ENCODE results near the gene TDP2. TPM values are rescaled to one million over a fixed set of nuclear protein-coding genes. Genes with fewer than 3 reads are reported as not detected.

Gene TDP2
- total RNA-seq, 3 donors from 2014 or later (not counting 1 experiment from before 2014, with no cell fraction given): 43.2 to 51.9 (median 49.5) TPM

DNA sequence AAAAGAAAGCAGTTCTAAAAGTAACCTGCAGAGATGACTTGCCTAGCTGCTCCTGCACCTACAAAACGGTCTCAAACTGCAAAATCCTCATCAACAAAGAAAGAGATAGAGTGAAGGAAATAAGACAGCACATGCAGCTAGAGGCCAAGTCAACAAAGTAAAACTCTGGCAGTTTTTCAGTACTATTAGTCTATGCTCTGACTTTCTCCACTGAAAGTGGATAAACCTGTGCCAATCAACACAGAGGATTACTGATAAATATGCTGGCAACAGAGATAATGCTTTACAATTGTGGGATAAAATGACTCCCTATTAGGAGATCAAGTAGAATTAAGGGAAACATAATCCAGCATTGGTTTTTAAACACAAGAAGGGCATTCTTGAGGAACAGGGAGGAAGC lies 34.1 kb downstream of the TDP2 start:
- H3K36me3 ChIP-seq (ENCODE audit: control insufficient read depth, insufficient read depth, low read length): no peaks in the 10 kb centered on the region
- Mint-ChIP-seq H3K4me3 (no peak overlapping the region), H3K36me3 (no peaks in the 10 kb centered on the region), H3K9me3 (no peaks in the 10 kb centered on the region), H3K27ac (no peak overlapping the region), H3K4me1 (no peaks in the 10 kb centered on the region), H3K27me3 (ENCODE audit: low read depth in 2 of 2) (peaks cover 26 to 56% of the 10 kb centered on the region in 2 donors)
- no peak for ATAC-seq
- H3K9me3 ChIP-seq (ENCODE audit: control insufficient read depth, insufficient read depth, low read length): no peaks in the 10 kb centered on the region
- no peak for DNase-seq
- H3K4me3 ChIP-seq (ENCODE audit: low read length): no peak overlapping the region
- WGBS (ENCODE audit: insufficient coverage): 100% methylated on average over 1 of the region's 1 CpG
- H3K4me1 ChIP-seq (ENCODE audit: control insufficient read depth, insufficient read depth, low read length): no peaks in the 10 kb centered on the region
- TF ChIP-seq CTCF (IDR thresholded peaks at IDR 0.05): no peak
- peaks cover 2% of the 10 kb centered on the region for H3K27me3 ChIP-seq (ENCODE audit: control insufficient read depth, insufficient read depth, low read length)
- intact Hi-C loops (cut with micrococcal nuclease): no loop called here
- H3K27ac ChIP-seq (ENCODE audit: low read length): no peak overlapping the region

DNA sequence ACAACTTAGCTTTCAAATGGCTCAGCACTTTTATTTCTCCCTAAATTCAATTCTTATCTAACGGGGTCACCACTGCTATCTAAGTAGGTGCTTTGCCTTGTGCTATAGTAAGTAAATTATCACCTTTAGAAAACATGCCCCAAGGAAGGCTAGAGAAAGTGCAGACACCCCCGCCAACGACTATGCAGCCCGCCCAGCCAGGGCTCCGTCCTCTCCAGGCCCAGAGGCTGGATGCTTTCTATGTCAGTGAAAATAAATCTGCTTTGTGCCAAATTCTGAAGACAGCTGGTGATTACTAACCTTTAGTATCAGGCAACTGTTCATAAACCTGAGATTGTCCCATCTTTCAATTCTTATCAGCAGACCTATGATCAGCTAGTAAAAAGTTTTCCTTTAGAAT lies 35.0 kb downstream of the TDP2 start:
- no peak overlapping the region for H3K27ac Mint-ChIP-seq
- H3K27me3 ChIP-seq (ENCODE audit: control insufficient read depth, insufficient read depth, low read length): peaks cover 2% of the 10 kb centered on the region
- H3K9me3 ChIP-seq (ENCODE audit: control insufficient read depth, insufficient read depth, low read length): no peaks in the 10 kb centered on the region
- H3K4me1 Mint-ChIP-seq: no peaks in the 10 kb centered on the region
- peaks cover 26 to 54% of the 10 kb centered on the region in 2 donors for H3K27me3 Mint-ChIP-seq (ENCODE audit: low read depth in 2 of 2)
- H3K9me3 Mint-ChIP-seq: no peaks in the 10 kb centered on the region
- no peak overlapping the region for H3K4me3 Mint-ChIP-seq
- 70% methylated on average over 4 of the region's 5 CpGs for WGBS (ENCODE audit: insufficient coverage)
- no peak overlapping the region for H3K4me3 ChIP-seq (ENCODE audit: low read length)
- DNase-seq (no peak), ATAC-seq (no peak)
- no peak for TF ChIP-seq CTCF (IDR thresholded peaks at IDR 0.05)
- no peaks in the 10 kb centered on the region for H3K36me3 ChIP-seq (ENCODE audit: control insufficient read depth, insufficient read depth, low read length)
- intact Hi-C loops (cut with micrococcal nuclease): no loop called here
- H3K27ac ChIP-seq (ENCODE audit: low read length): no peak overlapping the region
- H3K36me3 Mint-ChIP-seq: no peaks in the 10 kb centered on the region
- H3K4me1 ChIP-seq (ENCODE audit: control insufficient read depth, insufficient read depth, low read length): no peaks in the 10 kb centered on the region

DNA sequence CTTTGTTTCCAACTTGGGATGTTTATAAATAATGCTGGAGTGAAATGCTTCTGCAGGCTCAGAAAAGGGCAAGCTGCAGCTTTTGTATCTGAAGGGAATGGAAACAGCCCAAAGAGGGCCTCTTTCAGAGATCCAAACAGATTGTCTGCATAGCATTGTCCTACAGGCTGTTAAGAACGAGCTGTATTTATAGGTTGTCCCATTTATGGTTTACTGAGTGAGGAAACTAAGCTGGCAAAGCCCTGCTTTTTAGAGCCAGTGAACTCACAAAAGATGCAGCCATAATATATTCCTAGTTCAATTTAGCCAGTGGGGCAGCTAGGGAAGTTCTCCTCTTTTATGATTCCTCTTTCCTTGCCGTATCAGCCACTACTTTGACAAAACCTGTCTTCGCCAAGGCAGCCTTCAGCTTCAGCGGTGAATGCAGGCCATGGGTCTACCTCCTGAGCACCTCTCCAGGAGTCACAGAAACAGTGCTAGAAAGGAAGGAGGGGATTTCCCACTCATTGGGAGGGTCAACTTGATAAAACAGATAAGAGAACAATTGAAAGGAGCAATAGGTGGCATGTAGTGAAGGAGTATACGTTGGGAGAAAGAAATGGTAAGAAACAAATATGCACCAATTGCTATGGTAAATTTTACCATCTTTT lies 35.7 kb downstream of the TDP2 start:
- ATAC-seq (no peak), DNase-seq (no peak)
- no peaks in the 10 kb centered on the region for H3K9me3 ChIP-seq (ENCODE audit: control insufficient read depth, insufficient read depth, low read length)
- intact Hi-C loops (cut with micrococcal nuclease): no loop called here
- TF ChIP-seq CTCF (IDR thresholded peaks at IDR 0.05): no peak
- H3K27ac Mint-ChIP-seq: no peak overlapping the region
- no peak overlapping the region for H3K27ac ChIP-seq (ENCODE audit: low read length)
- no peak overlapping the region for H3K4me3 ChIP-seq (ENCODE audit: low read length)
- H3K4me1 Mint-ChIP-seq: no peaks in the 10 kb centered on the region
- H3K27me3 ChIP-seq (ENCODE audit: control insufficient read depth, insufficient read depth, low read length): peaks cover 2% of the 10 kb centered on the region
- H3K4me1 ChIP-seq (ENCODE audit: control insufficient read depth, insufficient read depth, low read length): no peaks in the 10 kb centered on the region
- H3K27me3 Mint-ChIP-seq (ENCODE audit: low read depth in 2 of 2): peaks cover 22 to 54% of the 10 kb centered on the region in 2 donors
- no peak overlapping the region for H3K4me3 Mint-ChIP-seq
- H3K36me3 ChIP-seq (ENCODE audit: control insufficient read depth, insufficient read depth, low read length): no peaks in the 10 kb centered on the region
- no peaks in the 10 kb centered on the region for H3K36me3 Mint-ChIP-seq
- 92% methylated on average over 4 of the region's 5 CpGs for WGBS (ENCODE audit: insufficient coverage)
- H3K9me3 Mint-ChIP-seq: no peaks in the 10 kb centered on the region
